HG03196 (cell line): Measurements from ENCODE around the gene ALMS1.
"Not testable (repeated sequence)": the region's sequence is repeated elsewhere in the genome, so short reads cannot be mapped to it uniquely, and the experiment has no call there.

Experiments used
- ATAC-seq: cut with Tn5 transposase; IDR thresholded peaks from one replicate; pipeline ENCODE4 v1.9.1; 2021; ENCODE audit not compliant: unreplicated experiment

ALMS1 gene, protein sequence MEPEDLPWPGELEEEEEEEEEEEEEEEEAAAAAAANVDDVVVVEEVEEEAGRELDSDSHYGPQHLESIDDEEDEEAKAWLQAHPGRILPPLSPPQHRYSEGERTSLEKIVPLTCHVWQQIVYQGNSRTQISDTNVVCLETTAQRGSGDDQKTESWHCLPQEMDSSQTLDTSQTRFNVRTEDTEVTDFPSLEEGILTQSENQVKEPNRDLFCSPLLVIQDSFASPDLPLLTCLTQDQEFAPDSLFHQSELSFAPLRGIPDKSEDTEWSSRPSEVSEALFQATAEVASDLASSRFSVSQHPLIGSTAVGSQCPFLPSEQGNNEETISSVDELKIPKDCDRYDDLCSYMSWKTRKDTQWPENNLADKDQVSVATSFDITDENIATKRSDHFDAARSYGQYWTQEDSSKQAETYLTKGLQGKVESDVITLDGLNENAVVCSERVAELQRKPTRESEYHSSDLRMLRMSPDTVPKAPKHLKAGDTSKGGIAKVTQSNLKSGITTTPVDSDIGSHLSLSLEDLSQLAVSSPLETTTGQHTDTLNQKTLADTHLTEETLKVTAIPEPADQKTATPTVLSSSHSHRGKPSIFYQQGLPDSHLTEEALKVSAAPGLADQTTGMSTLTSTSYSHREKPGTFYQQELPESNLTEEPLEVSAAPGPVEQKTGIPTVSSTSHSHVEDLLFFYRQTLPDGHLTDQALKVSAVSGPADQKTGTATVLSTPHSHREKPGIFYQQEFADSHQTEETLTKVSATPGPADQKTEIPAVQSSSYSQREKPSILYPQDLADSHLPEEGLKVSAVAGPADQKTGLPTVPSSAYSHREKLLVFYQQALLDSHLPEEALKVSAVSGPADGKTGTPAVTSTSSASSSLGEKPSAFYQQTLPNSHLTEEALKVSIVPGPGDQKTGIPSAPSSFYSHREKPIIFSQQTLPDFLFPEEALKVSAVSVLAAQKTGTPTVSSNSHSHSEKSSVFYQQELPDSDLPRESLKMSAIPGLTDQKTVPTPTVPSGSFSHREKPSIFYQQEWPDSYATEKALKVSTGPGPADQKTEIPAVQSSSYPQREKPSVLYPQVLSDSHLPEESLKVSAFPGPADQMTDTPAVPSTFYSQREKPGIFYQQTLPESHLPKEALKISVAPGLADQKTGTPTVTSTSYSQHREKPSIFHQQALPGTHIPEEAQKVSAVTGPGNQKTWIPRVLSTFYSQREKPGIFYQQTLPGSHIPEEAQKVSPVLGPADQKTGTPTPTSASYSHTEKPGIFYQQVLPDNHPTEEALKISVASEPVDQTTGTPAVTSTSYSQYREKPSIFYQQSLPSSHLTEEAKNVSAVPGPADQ (N-terminal part only)

DNA sequence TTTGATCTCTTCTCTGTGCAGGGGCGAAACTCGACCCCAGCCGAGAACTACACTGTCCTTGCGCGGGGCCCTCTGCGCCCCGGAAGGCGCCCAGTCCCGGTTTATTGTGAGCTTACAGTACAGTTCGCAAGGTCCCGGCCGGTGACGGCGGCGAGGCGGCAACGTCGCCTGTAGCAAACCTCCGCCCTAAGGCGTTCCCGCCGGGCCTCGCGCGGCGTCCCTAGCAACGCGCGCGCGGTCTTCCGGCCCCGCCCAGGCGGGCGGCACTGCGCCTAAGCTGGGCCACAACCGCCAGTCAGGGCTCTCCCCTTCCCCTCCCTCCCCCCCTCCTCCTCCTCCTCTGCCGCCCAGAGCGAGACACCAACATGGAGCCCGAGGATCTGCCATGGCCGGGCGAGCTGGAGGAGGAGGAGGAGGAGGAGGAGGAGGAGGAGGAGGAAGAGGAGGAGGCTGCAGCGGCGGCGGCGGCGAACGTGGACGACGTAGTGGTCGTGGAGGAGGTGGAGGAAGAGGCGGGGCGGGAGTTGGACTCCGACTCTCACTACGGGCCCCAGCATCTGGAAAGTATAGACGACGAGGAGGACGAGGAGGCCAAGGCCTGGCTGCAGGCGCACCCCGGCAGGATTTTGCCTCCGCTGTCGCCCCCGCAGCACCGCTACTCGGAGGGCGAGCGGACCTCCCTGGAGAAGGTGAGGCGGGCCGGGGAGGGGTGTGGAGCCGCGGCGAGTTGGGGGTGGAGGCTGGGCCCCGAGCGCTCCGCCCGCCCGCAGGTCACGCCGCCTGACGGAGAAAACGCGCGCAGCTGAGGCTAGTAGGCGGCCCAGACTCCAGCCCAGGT, at the start of gene ALMS1:
Gene ALMS1 (plus strand): TSS at position 333 of the 838 bp plus-strand sequence. CDS start 33 bp downstream, at position 366.
- peak; percentile 91 for ATAC-seq

DNA sequence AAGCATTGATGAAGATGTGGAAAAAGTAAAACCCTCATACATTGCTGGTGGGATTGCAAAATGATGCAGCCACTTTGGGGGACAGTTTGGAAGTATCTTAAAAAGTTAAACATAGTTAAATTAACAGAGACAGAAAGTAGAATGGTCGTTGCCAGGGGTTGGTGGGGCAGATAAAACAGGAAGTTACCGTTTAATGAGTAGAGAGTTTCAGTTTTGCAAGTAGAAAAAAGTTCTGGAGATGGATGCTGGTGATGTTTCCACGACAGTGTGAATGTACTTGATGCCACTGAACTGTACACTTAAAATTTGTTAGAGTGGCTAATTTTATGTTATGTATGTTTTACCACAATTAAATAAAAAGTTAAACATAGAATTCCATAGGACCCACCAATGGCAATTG, 47.8 kb upstream of the ALMS1 start:
- ATAC-seq = no peak

DNA sequence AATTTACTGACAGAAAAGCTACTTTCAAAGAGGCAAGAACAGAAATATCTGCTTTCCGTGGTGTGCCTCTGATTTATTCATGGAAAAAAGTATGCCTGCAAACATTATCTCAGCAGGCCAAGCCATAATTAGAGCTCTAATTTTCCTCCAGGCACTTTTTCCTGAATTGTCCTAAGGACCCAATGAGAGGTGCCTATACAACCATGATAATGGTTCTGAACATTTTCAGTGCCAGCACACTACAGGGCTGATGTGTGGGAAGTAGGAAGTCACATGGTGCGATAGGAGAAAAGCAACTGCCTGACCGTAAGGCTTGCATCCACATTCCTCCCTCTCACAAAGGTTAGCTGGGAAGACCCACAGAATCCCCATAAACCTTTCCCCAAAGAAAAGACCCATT, 46.4 kb upstream of the ALMS1 start:
- ATAC-seq = no peak

DNA sequence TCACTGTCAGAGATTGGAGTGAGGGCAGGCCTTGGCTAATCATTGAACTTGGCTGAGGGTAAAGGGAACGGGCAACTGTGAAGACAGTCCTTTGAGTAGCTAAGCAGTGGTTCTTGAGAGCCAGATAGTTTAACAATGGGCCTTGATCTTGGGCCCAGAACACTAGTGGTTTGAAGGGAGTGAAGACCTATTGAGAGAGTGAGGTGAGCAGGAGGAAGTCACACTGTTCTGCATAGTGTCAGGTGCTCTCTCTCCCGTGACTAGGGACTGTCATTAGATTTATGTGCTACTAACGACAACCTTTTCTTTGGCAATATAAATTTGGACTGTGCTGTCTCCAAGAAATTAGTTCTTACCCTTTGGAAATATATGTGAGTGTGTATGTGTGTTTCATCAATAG, 44.6 kb upstream of the ALMS1 start:
- no peak for ATAC-seq

DNA sequence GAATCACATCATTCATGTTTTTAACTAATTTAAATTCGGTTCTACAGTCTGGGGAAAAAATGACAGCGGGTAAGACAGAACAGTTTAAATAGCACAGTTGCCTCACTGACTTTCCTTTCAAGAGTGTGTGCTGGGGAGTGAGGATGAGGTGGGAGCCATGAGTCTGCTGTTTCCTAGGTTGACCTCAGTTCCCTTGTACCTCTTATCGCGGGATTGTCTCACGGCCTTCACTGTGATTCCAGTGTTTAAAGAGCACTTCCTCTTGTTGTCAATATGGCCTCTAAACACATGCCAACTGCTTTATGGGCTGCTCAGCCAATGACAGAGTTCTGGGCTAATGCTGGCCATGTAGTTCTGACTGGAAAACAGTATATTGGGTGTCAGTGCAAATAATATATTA, 41.6 kb upstream of the ALMS1 start:
- no peak for ATAC-seq

DNA sequence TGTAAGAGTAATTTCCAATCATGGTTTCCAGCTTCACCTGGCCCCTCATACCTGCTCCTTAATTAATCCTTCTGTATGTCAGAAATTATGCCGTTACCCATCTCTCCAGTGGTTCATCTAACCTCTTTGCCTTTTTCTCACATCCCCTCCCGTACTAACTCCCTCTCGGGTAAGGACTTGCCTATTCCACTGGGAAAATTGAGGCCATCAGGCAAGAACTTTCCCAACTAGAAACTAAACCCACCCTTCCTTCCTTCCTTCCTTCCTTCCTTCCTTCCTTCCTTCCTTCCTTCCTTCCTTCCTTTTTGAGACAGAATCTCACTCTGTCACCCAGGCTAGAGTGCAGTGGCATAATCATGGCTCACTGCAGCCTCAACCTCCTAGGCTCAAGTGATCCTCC, 40.9 kb upstream of the ALMS1 start:
- ATAC-seq = not testable (repeated sequence)

DNA sequence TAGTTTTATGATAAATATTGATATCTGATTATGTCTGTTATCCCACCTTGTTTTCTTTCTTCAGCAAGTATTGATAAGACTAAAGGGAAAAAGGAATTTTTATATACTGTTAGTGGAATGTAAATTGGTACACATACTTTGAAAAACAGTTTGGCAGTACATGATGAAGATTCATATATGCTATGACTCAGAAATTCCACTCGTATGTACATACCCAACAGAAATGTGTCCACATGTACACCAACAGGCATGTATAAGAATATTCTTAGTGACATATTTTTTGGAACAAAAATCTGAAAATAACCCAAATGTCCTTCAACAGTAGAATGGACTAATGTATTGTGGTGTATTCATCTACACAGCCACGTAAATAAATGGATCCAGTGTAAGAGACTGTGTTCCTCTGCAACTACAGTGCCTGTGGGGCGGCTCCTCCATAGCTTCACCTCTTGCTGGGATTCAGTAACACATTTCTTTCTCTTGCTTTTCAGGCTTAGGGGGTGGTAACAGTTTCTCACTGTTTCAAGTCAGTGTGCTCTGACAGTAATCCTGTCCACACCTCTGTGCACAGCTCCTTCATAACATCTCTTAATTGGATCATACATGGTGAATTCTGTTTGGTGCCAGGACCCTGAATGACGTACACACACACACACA, 35.5 kb upstream of the ALMS1 start:
- no peak for ATAC-seq

DNA sequence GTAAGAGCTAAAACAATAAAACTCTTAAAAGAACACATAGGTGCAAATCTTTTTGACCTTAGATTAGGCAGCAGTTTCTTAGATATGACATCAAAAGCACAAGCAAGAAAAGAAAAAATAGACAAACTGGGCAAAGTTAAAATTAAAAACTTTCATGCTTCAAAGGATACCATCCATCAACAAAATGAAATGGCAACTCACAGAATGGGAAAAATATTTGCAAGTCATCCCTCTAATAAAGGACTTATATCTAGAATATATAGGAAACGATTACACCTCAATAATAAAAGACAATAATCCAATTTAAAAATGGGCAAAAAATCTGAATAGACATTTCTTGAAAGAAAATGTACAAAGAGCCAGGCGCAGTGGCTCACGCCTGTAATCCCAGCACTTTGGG, 29.5 kb upstream of the ALMS1 start:
- ATAC-seq = no peak

DNA sequence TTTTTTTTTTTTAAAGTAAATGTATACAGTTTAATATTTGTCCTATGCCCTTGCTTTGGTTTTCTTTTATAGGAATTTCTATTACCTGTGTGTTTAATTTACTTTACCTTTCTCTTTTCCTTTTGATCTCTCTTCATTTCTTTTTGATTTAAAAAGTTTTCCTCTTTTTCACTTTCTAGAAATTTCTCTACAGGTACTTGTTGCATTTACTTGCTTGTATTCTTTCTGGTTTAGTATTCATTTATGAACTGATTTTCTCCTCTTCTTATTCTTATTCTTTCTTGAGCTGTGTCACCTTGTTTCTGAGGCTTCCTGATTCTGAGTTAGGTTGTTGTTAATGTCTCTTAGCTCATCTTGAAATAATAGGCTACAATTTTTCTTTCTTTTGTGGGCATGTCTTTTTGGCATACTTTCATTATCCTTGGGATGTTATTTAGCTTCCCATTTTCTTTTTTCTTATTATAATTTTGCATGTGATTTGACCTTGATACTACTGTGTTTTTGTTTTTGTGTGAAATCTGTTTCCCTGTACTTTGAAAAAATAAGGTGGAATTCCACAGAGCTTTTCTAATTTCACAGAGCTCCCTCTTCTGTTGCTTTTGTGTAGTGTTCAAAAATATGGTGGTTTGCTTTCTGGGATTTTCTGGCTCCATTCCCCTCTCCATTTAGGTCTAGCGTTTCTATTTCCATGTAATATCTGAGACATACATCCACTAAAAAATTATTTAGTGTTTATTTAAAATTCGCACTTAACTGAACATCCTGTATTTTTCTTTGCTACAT, 25.5 kb upstream of the ALMS1 start:
- ATAC-seq = no peak

DNA sequence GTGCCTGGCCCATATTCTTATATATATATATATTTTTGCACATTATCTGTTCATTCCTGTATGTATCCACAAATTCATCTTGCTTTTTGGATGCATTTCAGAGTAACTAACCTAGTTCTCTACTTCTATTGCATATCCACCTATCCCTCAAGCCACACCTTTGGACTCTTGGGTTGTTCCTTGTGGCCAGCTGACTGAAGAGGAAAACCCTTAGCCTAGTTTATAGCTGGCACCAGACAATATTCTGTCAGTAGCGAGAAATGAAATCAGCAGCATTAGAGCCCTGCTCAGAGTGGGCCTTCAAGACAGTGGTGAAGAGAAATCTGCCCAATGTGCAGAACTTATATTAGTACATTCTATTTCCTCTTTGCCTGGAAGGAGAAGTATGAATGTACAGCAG, 19.6 kb upstream of the ALMS1 start:
- no peak for ATAC-seq

DNA sequence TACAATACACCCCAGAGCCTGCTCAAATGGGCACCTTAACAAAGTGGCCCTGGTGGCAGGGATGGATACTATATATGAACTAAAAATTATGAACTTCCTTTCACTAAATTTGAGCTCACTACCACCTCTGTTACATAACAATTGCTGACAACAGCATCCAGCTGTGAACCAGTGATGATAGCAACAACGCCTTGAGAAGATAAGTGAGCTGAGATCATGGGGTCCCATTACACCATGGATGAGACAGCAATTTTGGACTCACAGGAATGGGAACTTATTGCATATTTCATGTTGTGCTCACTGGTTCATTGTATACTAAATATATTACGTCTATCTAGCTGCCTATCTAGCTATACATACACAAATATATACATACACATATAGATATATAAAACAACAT, 16.9 kb upstream of the ALMS1 start:
- no peak for ATAC-seq

DNA sequence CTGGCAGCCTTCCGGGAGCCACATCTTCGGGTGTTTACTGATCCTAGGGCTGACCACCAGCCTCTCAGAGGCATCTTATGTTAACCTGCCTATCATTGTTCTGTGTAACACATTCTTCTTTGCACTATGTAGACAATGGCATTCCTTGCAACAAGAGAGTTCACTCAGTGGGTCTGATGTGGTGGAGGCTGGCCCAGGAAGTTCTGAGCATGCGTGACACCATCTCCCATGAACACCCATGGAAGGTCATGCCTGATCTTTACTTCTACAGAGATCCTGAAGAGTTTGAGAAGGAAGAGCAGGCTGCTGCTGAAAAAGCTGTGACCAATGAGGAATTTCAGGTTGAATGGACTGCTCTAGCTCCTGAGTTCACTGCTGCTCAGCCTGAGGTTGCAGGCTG, 15.3 kb upstream of the ALMS1 start:
- no peak for ATAC-seq

DNA sequence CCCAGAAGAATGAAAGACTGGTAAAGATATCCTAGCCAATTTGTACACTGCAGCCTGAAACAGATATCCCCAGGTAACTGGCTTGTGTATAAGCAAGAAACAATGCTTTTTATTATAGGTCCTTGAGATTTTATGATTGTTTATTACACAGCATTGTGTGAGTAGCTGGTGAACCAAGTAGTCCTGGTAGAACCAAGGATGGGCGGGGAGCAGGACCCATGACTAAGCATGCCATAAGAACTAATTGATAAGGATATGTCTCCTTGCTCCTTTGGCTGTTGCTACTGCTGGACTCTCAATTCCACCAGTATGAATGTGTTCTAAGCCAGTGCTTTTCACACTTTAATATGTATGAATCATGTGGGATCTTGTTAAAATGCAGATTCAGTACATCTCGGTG, 12.3 kb upstream of the ALMS1 start:
- ATAC-seq = no peak

DNA sequence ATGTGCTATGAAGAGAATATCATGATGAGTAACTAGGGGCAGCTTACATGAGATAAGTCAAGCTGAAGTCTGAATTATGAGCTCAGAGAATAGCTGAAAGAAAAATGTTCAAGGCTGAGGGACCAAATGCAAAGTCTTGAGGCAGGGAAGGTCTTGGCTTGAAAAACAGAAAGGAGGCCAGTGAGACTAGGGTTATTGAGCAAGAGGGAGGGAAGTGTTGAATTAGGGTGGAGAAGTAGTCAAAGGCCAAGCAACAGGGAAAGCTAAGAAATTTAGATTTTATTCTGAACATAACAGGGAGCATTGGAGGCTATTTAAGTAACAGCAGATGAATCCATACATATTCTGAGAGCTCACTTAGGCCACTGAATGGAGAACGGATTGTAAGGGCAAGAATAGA, 11.4 kb upstream of the ALMS1 start:
- no peak for ATAC-seq

DNA sequence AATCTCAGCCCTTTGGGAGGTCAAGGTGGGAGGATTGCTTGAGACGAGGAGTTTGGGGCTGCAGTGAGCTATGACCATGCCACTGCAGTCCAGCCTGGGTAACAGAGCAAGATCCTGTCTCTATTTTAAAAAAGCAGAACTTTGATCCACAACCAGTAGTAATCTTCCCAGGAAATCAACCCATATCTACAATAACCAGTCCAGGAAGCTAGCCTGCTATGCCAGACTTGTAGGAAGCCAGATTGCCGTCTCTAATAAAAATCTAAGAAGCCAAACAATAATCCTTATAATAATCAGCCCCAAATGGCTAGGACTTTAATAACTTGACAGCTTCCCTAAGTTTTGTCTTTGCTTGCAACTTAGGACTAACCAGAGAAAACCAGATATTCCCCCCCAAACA, 9.0 kb upstream of the ALMS1 start:
- ATAC-seq = no peak

DNA sequence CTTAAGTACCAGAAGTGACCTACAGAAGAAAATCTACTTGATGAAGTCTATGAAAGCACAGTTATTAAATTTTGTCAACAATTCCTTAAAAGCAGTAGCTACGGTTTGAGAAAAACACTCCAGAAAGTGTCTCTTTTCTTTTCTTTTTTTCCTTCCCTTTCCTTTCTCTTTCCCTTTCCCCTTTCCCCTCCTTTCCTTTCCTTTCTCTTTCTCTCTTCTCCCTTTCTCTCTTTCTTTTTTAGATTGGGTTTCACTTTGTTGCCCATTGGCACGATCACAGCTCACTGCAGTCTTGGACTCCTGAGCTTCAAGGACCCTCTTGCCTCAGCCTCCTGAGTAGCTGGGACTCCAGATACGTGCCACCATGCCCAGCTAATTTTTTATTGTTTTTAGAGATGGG, 2.6 kb upstream of the ALMS1 start:
- ATAC-seq = no peak

DNA sequence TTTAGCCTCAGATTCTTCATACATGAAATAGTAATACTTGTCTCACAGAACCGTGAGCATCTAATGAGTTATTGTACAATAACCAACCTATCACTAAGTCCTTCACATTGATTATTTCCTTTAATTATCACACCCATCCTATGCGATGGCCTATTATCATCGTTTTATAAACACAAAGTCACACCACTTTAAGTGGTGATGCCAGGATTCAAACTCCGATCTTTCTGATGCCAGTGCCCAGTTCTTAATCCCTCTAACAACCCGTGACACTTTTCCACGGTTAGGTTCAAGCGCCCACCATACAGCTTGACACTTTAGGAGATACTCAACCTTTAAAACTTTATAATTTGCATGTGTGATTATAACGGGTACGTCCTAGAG, 523 bp upstream of the ALMS1 start:
- ATAC-seq = no peak

DNA sequence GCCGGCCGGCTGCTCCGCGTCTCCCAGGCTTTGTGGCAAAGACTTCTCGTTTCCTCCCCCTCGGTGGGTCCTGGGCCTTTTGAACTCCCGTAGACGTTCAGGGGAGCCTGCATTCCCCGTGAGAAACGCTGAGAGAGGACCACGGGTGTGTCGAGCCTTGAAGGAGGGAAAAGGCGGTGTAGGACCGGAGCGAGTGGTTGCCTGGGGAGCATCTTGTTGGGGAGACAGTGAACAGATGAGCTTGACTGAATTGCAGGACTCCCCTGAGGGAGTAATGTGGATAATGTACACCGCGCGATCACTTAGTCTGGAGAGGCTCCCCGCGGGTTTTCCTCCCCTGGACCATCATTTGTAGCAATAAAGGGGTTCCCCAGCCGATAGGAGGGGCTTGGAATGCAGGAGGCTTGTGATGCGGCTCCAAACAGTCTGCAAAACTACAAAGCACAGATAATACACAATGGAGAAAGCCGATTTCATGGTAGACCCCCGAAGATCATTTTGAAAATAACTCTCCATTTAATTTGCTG, 769 bp downstream of the ALMS1 start:
- ATAC-seq = peak; percentile 17
